Testis (tissue), 3 donors: ENCODE results near the gene PLBD2. TPM values are rescaled to one million over a fixed set of nuclear protein-coding genes. Genes with fewer than 3 reads are reported as not detected.

Experiments used
- DNase-seq: peaks from one replicate; pipeline ENCODE4 v3.0.0-alpha.2; 2019
- H3K27ac ChIP-seq, 2 donors: fragments of 200-600 bp; sonication (generic); one replicate each; pipeline ENCODE4 v1.5.1; 2019
- H3K27me3 ChIP-seq: fragments of 200-600 bp; sonication (generic); one replicate; pipeline ENCODE4 v1.5.1; 2019
- H3K36me3 ChIP-seq: fragments of 200-600 bp; sonication (generic); one replicate; pipeline ENCODE4 v1.5.1; 2017; ENCODE audit warnings: low read depth; ENCODE audit errors: missing control alignments
- H3K4me1 ChIP-seq: fragments of 200-600 bp; sonication (generic); one replicate; pipeline ENCODE4 v1.5.1; 2019
- H3K4me3 ChIP-seq, 2 donors: fragments of 200-600 bp; sonication (generic); one replicate each; pipeline ENCODE4 v1.5.1; 2017 to 2019
- H3K9me3 ChIP-seq: fragments of 200-600 bp; sonication (generic); one replicate; pipeline ENCODE4 v1.5.1; 2017
- POLR2A ChIP-seq: fragments of 450-650 bp; IDR thresholded peaks from one replicate; pipeline ENCODE4 v1.6.1; 2017; ENCODE audit warnings: antibody characterized with exemption, mild to moderate bottlenecking, moderate library complexity
- WGBS, 2 donors: methylation state at CpG; one replicate each; pipeline ENCODE4 v1.1.5; 2018; 5-methylcytosine and 5-hydroxymethylcytosine counted together
- intact Hi-C: fragments of 100-400 bp; cut with DNase I; formaldehyde crosslinking; loops from one replicate; pipeline ENCODE4 v1.15.1; 2023; ENCODE audit warnings: low total_unique reads
- polyA plus RNA-seq: library from polyadenylated mRNA; stranded (reverse); fragments of 350-450 nt; fragmentation: Illumina TruSeq; extraction: RNeasy Lipid Tissue Mini Kit (QIAGEN cat#74804); gene quantifications from one replicate; pipeline ENCODE4 v1.2.3, GENCODE V29; 2014; ENCODE audit warnings: low read depth, low replicate concordance; ENCODE audit not compliant: insufficient read depth
- total RNA-seq, 2 donors: library from RNA; depleted of rRNA; stranded (reverse); fragments of >200 nt; gene quantifications; one replicate each; pipeline ENCODE4 v1.2.3, GENCODE V29; 2016
- TF ChIP-seq, protein P1 (sequence below), 3 experiments: fragments of 450-650 bp in 2 of 3; fragments of 200-600 bp in 1 of 3; sonication (generic) in 1 of 3; IDR thresholded peaks; one replicate each; pipeline ENCODE4 v1.5.1; 2016 to 2019; ENCODE audit warnings: antibody characterized with exemption in 3 of 3, mild to moderate bottlenecking in 2 of 3, moderate library complexity in 1 of 3

PLBD2 gene
- total and polyA plus RNA-seq, 3 donors from 2014 or later, result 110 to 126 (median 120) TPM

- Histone ChIP-seq H3K36me3 (no peaks in the 10 kb centered on the region), H3K9me3 (no peaks in the 10 kb centered on the region), H3K4me3 (no peak overlapping the region), H3K27me3 (no peaks in the 10 kb centered on the region), H3K4me1 (peaks cover 4% of the 10 kb centered on the region), H3K27ac (no peak overlapping the region)
- intact Hi-C loops, result no loop called here
- DNase-seq, result no peak
- TF ChIP-seq POLR2A, result no peak
- TF ChIP-seq, protein P1, sequence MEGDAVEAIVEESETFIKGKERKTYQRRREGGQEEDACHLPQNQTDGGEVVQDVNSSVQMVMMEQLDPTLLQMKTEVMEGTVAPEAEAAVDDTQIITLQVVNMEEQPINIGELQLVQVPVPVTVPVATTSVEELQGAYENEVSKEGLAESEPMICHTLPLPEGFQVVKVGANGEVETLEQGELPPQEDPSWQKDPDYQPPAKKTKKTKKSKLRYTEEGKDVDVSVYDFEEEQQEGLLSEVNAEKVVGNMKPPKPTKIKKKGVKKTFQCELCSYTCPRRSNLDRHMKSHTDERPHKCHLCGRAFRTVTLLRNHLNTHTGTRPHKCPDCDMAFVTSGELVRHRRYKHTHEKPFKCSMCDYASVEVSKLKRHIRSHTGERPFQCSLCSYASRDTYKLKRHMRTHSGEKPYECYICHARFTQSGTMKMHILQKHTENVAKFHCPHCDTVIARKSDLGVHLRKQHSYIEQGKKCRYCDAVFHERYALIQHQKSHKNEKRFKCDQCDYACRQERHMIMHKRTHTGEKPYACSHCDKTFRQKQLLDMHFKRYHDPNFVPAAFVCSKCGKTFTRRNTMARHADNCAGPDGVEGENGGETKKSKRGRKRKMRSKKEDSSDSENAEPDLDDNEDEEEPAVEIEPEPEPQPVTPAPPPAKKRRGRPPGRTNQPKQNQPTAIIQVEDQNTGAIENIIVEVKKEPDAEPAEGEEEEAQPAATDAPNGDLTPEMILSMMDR (IDR thresholded peaks at IDR 0.05), result no peak
- 85 to 93% methylated on average over 9 of the region's 9 CpGs for WGBS, 2 donors
Observed at GRCh38 chr12:113427882-113428281, 69.5 kb downstream of the PLBD2 start.

DNA sequence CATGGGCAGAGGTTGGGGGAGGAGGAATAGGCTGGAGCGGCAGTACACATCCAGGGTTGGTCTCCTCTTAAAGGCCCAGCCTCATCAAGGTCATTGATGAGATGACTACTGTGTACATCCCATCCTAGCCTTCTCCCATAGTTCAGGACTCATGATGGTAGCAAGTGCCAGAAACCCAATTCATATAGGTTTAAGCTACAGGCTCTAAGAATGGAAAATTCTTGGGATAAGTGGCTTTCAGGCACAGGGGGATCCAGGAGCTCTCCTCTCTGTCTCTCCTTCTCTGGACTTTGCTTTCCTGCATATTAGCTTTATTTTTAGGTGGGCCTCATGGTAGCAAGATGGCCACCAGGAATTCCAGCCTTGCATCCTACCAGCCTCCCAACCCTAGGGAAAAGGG is 70.1 kb downstream of the PLBD2 start:
- WGBS, 2 donors, result 90% methylated on average over 1 of the region's 1 CpG
- H3K4me3 ChIP-seq, result no peak overlapping the region
- no peak for TF ChIP-seq POLR2A
- TF ChIP-seq, protein P1 (IDR thresholded peaks at IDR 0.05), result no peak
- intact Hi-C loops, result no loop called here
- no peaks in the 10 kb centered on the region for H3K36me3 ChIP-seq
- no peaks in the 10 kb centered on the region for H3K27me3 ChIP-seq
- peaks cover 3% of the 10 kb centered on the region for H3K4me1 ChIP-seq
- no peaks in the 10 kb centered on the region for H3K9me3 ChIP-seq
- H3K27ac ChIP-seq, result no peak overlapping the region
- no peak for DNase-seq

DNA sequence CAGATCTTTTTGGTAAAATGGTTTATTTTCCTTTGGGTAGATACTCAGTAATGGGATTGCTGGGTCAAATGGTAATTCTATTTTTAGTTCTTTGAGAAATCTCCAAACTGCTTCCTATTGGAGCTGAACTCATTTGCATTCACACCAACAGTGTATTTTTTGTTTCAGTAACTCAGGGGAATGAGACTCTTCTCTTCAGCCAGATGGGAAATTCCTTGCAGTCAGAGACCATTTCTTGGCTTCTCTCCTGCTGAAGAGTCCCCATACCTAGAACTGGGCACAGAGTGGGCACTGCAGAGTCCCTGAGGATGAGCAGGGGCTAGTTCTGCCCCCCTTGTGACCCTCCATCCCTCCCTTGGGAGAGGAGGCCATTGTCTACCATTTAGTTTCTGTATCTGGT is 74.6 kb downstream of the PLBD2 start:
- Histone ChIP-seq H3K27ac (no peak overlapping the region), H3K4me3 (no peak overlapping the region), H3K9me3 (no peaks in the 10 kb centered on the region), H3K27me3 (no peaks in the 10 kb centered on the region), H3K4me1 (no peaks in the 10 kb centered on the region), H3K36me3 (no peaks in the 10 kb centered on the region)
- no peak for TF ChIP-seq POLR2A
- TF ChIP-seq, protein P1 (IDR thresholded peaks at IDR 0.05), result no peak
- intact Hi-C loops, result loop anchor here (10.0 kb wide), 1 partner anchor 238 kb away; no protein-coding TSS in a partner anchor
- no peak for DNase-seq

- Histone ChIP-seq H3K27me3 (no peaks in the 10 kb centered on the region), H3K4me1 (no peaks in the 10 kb centered on the region), H3K27ac (no peak overlapping the region), H3K4me3 (no peak overlapping the region), H3K36me3 (no peaks in the 10 kb centered on the region), H3K9me3 (no peaks in the 10 kb centered on the region)
- TF ChIP-seq, protein P1 (IDR thresholded peaks at IDR 0.05), result no peak
- TF ChIP-seq POLR2A, result no peak
- 88 to 92% methylated on average over 5 of the region's 5 CpGs for WGBS, 2 donors
- intact Hi-C loops, result loop anchor here (10.0 kb wide), 1 partner anchor 241 kb away; no protein-coding TSS in a partner anchor
- no peak for DNase-seq
Observed at GRCh38 chr12:113435367-113435766, 77.0 kb downstream of the PLBD2 start.

GRCh38 chr12:113436586-113436985 is 78.2 kb downstream of the PLBD2 start:
- TF ChIP-seq, protein P1 (IDR thresholded peaks at IDR 0.05), result no peak
- no peak for TF ChIP-seq POLR2A
- 47 to 89% methylated on average over 3 to 6 of the region's 6 CpGs for WGBS, 2 donors
- Histone ChIP-seq H3K27me3 (no peaks in the 10 kb centered on the region), H3K9me3 (no peaks in the 10 kb centered on the region), H3K36me3 (no peaks in the 10 kb centered on the region), H3K4me1 (no peaks in the 10 kb centered on the region), H3K4me3 (no peak overlapping the region), H3K27ac (no peak overlapping the region)
- intact Hi-C loops, result loop anchor here (10.0 kb wide), 1 partner anchor 242 kb away; no protein-coding TSS in a partner anchor
- DNase-seq, result no peak
